GM12874 (cell line): ENCODE data around the gene SKA3.

Experiments
- TF ChIP-seq, protein P1 (sequence below): IDR thresholded peaks from 2 replicates; pipeline ENCODE4 v1.5.1; 2011; ENCODE audit warnings: low read depth, mild to moderate bottlenecking, control low read depth, low read length, moderate library complexity; ENCODE audit not compliant: insufficient read depth

The SKA3 gene

DNA sequence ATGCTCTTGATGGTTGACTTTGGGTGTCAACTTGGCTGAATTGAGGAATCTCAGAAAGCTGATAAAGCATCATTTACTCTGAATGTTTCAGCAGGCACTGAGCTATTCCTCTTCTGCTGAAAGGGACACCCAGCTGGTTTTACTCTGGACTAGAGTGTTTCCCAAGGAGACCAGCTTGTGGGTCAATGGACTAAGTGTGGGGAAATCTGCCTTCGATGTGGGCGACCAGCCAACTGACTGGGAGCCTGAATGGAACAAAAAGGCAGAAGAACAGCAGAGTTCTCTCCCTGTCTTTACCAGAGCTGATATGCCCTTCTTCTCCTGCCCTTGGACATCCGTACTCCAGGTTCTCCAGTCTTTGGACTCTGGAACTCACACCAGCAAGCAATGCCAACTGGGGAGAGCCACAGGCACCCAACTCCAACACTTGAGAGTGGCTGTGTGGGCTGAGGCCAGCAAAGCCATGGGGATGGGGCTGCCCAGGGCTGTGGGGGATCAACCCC lies 32.4 kb upstream of the SKA3 start:
- TF ChIP-seq, protein P1, sequence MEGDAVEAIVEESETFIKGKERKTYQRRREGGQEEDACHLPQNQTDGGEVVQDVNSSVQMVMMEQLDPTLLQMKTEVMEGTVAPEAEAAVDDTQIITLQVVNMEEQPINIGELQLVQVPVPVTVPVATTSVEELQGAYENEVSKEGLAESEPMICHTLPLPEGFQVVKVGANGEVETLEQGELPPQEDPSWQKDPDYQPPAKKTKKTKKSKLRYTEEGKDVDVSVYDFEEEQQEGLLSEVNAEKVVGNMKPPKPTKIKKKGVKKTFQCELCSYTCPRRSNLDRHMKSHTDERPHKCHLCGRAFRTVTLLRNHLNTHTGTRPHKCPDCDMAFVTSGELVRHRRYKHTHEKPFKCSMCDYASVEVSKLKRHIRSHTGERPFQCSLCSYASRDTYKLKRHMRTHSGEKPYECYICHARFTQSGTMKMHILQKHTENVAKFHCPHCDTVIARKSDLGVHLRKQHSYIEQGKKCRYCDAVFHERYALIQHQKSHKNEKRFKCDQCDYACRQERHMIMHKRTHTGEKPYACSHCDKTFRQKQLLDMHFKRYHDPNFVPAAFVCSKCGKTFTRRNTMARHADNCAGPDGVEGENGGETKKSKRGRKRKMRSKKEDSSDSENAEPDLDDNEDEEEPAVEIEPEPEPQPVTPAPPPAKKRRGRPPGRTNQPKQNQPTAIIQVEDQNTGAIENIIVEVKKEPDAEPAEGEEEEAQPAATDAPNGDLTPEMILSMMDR = no peak

DNA sequence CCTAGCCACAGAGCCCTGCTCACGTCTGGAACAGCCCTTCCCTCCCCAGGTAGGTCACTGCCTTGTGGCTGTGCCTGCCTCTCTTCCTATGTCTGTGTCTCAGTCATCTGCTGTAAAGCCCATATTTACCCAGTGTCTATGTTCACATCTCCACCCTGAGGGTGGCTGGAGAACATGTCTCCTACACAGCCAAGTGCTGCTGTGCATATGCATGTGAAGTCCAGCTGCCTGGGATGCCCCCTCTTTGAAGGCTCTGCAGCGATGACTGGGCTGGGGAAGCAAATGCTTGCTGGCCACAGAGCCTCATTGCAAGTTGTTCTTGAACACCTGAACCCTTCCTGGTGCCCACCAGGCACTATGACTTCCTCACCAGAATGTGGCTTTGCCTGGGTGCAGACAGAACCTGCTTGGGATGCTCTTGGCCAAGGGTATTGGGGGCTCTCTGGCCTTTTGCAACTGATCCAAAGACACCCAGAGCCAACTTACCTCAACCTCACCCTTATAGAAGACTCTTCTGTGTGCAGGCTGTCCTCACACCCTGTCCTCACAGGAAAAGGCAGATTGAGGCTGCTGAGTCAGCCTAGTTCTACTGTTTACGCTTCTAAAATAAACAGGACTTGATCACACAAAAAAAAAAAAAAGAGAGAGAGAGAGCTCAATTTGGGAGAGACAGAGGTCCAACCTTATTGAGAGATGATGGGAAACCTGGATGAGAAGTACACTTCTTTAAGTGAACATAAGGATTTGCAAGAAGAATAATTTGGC lies 26.6 kb upstream of the SKA3 start:
- TF ChIP-seq, protein P1 = no peak

DNA sequence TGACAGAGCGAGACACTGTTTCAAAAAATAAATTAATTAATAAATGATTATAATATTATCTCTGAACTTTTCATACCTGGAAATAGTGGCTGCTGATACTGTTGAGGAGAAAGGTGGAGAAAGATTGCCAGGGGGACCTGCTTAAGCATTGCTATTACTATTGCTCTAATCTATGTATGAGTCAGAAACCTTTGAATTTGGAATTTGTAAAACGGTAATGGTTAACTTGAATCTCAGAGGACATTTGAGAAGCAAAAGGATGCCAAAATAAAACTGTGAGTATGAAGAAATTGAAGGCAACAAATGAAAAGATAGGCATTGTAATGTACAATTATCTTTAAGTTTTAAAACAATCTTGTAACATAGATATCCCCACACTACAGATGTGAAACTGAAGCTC lies 5.3 kb upstream of the SKA3 start:
- TF ChIP-seq, protein P1 = no peak

DNA sequence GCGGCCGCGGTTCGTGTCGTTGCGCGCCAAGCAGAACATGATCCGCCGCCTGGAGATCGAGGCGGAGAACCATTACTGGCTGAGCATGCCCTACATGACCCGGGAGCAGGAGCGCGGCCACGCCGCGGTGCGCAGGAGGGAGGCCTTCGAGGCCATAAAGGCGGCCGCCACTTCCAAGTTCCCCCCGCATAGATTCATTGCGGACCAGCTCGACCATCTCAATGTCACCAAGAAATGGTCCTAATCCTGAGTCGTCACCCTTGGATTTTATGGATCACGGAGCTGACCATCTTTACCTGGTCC lies 581 bp upstream of the SKA3 start:
- TF ChIP-seq, protein P1 = no peak

DNA sequence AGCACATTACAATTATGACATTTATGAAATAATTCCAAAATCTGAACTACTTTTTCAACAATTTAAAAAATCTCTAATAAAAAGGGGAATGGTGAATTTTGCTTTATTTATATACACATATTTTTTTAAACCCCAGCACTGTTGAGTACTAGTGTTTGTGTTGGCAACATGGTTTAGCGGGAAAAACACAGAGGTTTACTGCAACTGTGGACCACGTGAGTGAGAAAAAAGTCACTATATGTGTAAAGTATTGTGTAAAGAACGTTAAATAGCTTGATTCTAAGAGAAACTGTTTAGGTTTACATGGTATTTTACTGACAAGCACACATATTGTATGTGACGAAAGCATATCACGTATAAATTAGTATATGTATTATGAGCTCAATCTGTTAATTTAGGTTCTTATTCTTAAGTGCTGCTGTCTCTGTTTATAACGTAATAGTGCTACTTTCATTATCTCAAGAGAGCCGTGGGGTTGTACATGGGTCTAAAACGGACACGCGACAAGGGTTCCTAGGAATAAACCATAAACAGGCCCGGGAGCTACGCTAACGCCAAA lies 617 bp downstream of the SKA3 start:
- TF ChIP-seq, protein P1 = no peak

DNA sequence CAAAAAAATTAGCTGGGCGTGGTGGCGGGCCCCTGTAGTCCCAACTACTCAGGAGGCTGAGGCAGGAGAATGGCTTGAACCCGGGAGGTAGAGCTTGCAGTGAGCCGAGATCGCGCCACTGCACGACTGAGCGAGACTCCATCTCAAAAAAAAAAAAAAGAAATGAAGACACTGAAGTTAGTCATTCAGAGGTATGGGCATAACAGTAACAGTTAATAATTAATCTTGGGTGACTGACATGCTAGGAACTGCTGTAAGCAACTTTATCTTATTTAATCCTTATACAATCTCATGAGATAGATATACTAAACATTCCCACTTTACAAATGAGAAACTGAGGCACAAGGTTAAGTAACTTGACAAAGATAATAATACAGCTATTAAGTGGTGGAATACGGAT lies 4.9 kb downstream of the SKA3 start:
- TF ChIP-seq, protein P1 = no peak

DNA sequence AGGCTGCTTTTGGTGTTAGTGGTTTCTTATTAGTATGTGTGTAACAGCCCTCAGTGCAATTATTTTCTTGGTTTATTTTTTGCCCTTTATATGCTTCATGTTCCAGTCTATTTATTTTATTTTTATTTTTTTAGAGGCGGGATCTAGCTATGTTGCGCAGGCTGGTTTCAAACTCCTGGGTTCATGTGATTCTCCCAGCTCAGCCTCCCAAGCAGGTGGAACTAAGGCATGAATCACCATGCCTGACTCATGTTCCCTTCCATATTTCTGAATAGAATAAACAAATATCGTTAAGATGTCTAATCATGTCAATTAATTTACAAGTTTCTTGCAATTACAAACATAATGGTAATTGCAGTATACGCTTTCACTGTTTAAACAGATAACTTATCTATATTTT lies 11.7 kb downstream of the SKA3 start:
- TF ChIP-seq, protein P1 = no peak
